Fibroblast of lung (primary cell): Measurements from ENCODE around the gene COPS4. TPM values are rescaled to one million over a fixed set of nuclear protein-coding genes. Genes with fewer than 3 reads are reported as not detected.

Experiments
- DNase-seq, 2 donors: peaks; one replicate each; pipeline versions ENCODE4 v3.0.0 to v3.0.0-alpha.2; 2010; ENCODE audit warnings: low read depth in 2 of 2
- H2AFZ ChIP-seq: 2 replicates; pipeline ENCODE4 v1.5.1; 2012; ENCODE audit warnings: low read length, control low read depth, inconsistent platforms
- H3K27ac ChIP-seq: 2 replicates; pipeline ENCODE4 v1.5.1; 2011; ENCODE audit warnings: low read length, control low read depth; ENCODE audit not compliant: insufficient read depth
- H3K27me3 ChIP-seq: 2 replicates; pipeline ENCODE4 v1.5.1; 2011; ENCODE audit warnings: mild to moderate bottlenecking, low read length; ENCODE audit not compliant: control insufficient read depth, insufficient read depth
- H3K36me3 ChIP-seq: 2 replicates; pipeline ENCODE4 v1.5.1; 2011; ENCODE audit warnings: low read length; ENCODE audit not compliant: control insufficient read depth, insufficient read depth
- H3K4me1 ChIP-seq: 2 replicates; pipeline ENCODE4 v1.5.1; 2011; ENCODE audit warnings: low read length; ENCODE audit not compliant: control insufficient read depth, insufficient read depth; ENCODE audit errors: extremely low read depth
- H3K4me2 ChIP-seq: 2 replicates; pipeline ENCODE4 v1.5.1; 2011; ENCODE audit warnings: low read length, control low read depth; ENCODE audit not compliant: insufficient read depth; ENCODE audit errors: extremely low read depth
- H3K4me3 ChIP-seq, 4 experiments: fragments of 200-600 bp in 1 of 4; sonication (generic) in 1 of 4; replicated peaks in 1 of 4; 2 replicates each; pipeline ENCODE4 v1.5.1; 2011 to 2016; ENCODE audit warnings: low read length in 4 of 4, low read depth in 3 of 4, mild to moderate bottlenecking in 3 of 4, control low read depth in 2 of 4, inconsistent platforms in 1 of 4, mixed read lengths in 1 of 4; ENCODE audit not compliant: insufficient read depth in 1 of 4; ENCODE audit errors: control extremely low read depth in 1 of 4
- H3K79me2 ChIP-seq: 2 replicates; pipeline ENCODE4 v1.5.1; 2012; ENCODE audit warnings: mild to moderate bottlenecking, low read length, inconsistent platforms; ENCODE audit not compliant: control insufficient read depth, insufficient read depth
- H3K9ac ChIP-seq: 2 replicates; pipeline ENCODE4 v1.5.1; 2011; ENCODE audit warnings: mild to moderate bottlenecking, low read length, control low read depth; ENCODE audit not compliant: insufficient read depth
- H3K9me3 ChIP-seq: 2 replicates; pipeline ENCODE4 v1.5.1; 2012; ENCODE audit warnings: low read depth, low read length; ENCODE audit not compliant: control insufficient read depth, insufficient read depth
- H4K20me1 ChIP-seq: 2 replicates; pipeline ENCODE4 v1.5.1; 2011; ENCODE audit warnings: low read length; ENCODE audit not compliant: control insufficient read depth, insufficient read depth; ENCODE audit errors: extremely low read depth
- EZH2 ChIP-seq: IDR thresholded peaks from 2 replicates; pipeline ENCODE4 v1.5.1; 2012; ENCODE audit warnings: low read length, control low read depth, mild to moderate bottlenecking; ENCODE audit errors: missing control alignments
- polyA plus RNA-seq, 2 donors: library from polyadenylated mRNA; depleted of rRNA in 1 of 2; stranded (reverse) in 1 of 2; unstranded in 1 of 2; fragments of >200 nt; gene quantifications; 2 replicates each; pipeline ENCODE4 v1.2.1, GENCODE V29; 2011 to 2012; ENCODE audit warnings: missing spikeins in 1 of 2
- total RNA-seq: library from RNA; depleted of rRNA; stranded (reverse); fragments of >200 nt; gene quantifications from 2 replicates; pipeline ENCODE4 v1.2.1, GENCODE V29; 2014
- TF ChIP-seq, protein P1 (sequence below), 2 donors: IDR thresholded peaks in 1 of 2; conservative IDR thresholded peaks in 1 of 2; 1 replicate in 1 of 2; 2 replicates in 1 of 2; pipeline ENCODE4 v1.5.1; 2011 to 2012; ENCODE audit warnings: low read length in 2 of 2, control low read depth in 1 of 2, inconsistent platforms in 1 of 2, low read depth in 1 of 2, mild to moderate bottlenecking in 1 of 2

Gene COPS4
- total and polyA plus RNA-seq, 2 donors (not counting 1 experiment from before 2014, with no cell fraction given), result 82.3 to 128 TPM

DNA sequence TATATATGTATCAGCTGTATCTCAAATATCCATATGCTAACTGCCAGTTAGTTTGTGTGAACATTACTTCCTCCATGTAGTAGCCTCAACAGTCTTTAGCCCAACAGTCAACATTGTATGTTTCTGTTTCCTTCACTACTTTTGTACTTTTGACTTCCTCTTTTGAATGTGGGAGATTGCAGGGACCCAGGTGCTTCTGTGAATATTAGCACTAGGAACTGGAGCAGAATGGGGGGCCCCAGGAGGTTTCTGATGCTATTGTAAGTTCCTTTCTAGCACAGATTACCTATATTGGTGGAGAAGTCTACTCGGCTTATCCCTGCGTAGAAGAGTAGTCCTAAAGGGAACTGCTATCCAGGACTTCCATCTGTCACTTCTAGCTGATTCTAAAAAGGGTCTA lies 77.2 kb downstream of the COPS4 start:
- Histone ChIP-seq H3K9ac (no peak overlapping the region), H3K27ac (no peak overlapping the region), H3K36me3 (no peaks in the 10 kb centered on the region), H3K4me3 (no peak overlapping the region), H3K79me2 (no peaks in the 10 kb centered on the region), H3K4me1 (peaks cover 3% of the 10 kb centered on the region), H4K20me1 (no peaks in the 10 kb centered on the region), H3K27me3 (no peaks in the 10 kb centered on the region), H3K4me2 (no peak overlapping the region), H2AFZ (no peak overlapping the region), H3K9me3 (no peaks in the 10 kb centered on the region)
- no peak for TF ChIP-seq EZH2
- TF ChIP-seq, protein P1, sequence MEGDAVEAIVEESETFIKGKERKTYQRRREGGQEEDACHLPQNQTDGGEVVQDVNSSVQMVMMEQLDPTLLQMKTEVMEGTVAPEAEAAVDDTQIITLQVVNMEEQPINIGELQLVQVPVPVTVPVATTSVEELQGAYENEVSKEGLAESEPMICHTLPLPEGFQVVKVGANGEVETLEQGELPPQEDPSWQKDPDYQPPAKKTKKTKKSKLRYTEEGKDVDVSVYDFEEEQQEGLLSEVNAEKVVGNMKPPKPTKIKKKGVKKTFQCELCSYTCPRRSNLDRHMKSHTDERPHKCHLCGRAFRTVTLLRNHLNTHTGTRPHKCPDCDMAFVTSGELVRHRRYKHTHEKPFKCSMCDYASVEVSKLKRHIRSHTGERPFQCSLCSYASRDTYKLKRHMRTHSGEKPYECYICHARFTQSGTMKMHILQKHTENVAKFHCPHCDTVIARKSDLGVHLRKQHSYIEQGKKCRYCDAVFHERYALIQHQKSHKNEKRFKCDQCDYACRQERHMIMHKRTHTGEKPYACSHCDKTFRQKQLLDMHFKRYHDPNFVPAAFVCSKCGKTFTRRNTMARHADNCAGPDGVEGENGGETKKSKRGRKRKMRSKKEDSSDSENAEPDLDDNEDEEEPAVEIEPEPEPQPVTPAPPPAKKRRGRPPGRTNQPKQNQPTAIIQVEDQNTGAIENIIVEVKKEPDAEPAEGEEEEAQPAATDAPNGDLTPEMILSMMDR (conservative IDR thresholded peaks at IDR 0.05 in 1 of 2, IDR thresholded peaks at IDR 0.05 in 1 of 2; ENCODE audit: low read depth in 1 of 2, low read length in 2 of 2), result no peak
- DNase-seq, result no peak

DNA sequence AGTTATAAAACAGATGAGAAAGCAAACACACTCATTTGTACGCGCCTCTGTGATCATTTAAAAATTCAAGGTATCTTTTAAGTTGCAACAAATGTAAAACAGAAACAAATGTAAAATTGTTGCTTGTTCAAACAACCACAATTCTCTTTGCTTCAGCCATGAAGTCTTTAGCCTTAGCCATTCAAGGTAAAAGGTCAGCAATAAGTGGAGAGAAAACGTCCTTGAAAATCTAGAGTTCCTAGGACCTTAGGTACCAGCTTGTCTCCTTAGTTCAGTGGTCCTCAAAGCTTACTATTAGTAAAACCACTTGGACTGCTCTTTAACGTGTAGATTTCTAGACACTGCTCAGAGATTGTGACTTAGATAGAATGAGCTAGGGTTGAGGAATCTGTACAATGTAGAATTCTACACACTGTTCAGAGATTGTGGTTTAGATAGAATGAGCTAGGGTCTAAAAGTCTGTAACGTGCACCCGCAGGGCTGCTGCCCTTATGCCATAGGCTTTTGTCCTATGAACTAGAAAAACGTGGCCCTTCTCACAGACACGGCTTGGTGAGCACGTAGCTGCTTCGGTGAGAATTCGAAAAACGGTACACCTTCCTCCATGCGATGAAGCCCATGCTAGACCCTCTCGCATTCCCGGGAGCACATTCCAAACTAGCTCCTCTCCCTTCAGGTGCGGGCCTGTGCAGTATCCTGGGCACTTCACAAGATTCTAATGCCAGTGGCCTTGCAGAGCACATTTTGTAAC lies 77.9 kb downstream of the COPS4 start:
- DNase-seq, result peak in 1 of 2 donors; percentile 78
- Histone ChIP-seq H3K4me1 (peaks cover 3% of the 10 kb centered on the region), H3K4me3 (no peak overlapping the region), H2AFZ (no peak overlapping the region), H3K9me3 (no peaks in the 10 kb centered on the region), H3K27me3 (no peaks in the 10 kb centered on the region), H3K79me2 (no peaks in the 10 kb centered on the region), H3K27ac (no peak overlapping the region), H3K9ac (no peak overlapping the region), H4K20me1 (no peaks in the 10 kb centered on the region), H3K4me2 (no peak overlapping the region), H3K36me3 (no peaks in the 10 kb centered on the region)
- no peak for TF ChIP-seq EZH2
- TF ChIP-seq, protein P1 (conservative IDR thresholded peaks at IDR 0.05 in 1 of 2, IDR thresholded peaks at IDR 0.05 in 1 of 2; ENCODE audit: low read depth in 1 of 2, low read length in 2 of 2), result no peak

DNA sequence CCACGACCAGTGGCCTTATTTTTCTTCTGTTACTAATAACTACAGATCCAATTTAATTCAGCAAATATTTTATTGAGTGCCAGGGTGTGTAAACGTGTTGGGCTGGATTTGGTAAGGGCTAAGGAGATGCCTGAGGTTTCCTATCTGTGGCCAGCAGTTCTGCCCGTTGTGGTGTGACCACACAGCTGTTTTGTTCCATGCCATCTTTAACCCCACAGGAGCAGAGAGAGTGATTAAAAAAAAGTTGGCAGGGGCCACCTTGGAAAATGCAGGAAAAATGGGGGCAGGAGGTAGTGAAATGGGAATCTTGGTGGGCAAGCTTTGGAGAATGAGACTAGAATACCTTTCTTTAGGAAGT lies 78.4 kb downstream of the COPS4 start:
- Histone ChIP-seq H4K20me1 (no peaks in the 10 kb centered on the region), H2AFZ (no peak overlapping the region), H3K27ac (no peak overlapping the region), H3K4me1 (peaks cover 3% of the 10 kb centered on the region), H3K4me3 (no peak overlapping the region), H3K9me3 (no peaks in the 10 kb centered on the region), H3K9ac (no peak overlapping the region), H3K4me2 (no peak overlapping the region), H3K79me2 (no peaks in the 10 kb centered on the region), H3K36me3 (no peaks in the 10 kb centered on the region), H3K27me3 (no peaks in the 10 kb centered on the region)
- DNase-seq, result peak in 1 of 2 donors; percentile 10
- TF ChIP-seq EZH2, result no peak
